Ishikawa (cell line): ENCODE results near the gene ABCB6.

Experiments used
- CEBPB ChIP-seq: IDR thresholded peaks from 2 replicates; pipeline ENCODE4 v1.6.1; 2012
- FOXM1 ChIP-seq: IDR thresholded peaks from 2 replicates; pipeline ENCODE4 v1.6.1; 2012; ENCODE audit warnings: low read depth, borderline replicate concordance

- TF ChIP-seq CEBPB, result no peak
- no peak for TF ChIP-seq FOXM1
These were observed 24.6 kb upstream of the ABCB6 start for GRCh38 chr2:219243291-219243761.
